GM18526 (cell line): ENCODE results near the gene PCID2.

Source experiments
- POLR2A ChIP-seq: IDR thresholded peaks from 3 replicates; pipeline ENCODE4 v1.6.1; 2011; ENCODE audit not compliant: insufficient read length; ENCODE audit errors: extremely low read depth

PCID2 gene

DNA sequence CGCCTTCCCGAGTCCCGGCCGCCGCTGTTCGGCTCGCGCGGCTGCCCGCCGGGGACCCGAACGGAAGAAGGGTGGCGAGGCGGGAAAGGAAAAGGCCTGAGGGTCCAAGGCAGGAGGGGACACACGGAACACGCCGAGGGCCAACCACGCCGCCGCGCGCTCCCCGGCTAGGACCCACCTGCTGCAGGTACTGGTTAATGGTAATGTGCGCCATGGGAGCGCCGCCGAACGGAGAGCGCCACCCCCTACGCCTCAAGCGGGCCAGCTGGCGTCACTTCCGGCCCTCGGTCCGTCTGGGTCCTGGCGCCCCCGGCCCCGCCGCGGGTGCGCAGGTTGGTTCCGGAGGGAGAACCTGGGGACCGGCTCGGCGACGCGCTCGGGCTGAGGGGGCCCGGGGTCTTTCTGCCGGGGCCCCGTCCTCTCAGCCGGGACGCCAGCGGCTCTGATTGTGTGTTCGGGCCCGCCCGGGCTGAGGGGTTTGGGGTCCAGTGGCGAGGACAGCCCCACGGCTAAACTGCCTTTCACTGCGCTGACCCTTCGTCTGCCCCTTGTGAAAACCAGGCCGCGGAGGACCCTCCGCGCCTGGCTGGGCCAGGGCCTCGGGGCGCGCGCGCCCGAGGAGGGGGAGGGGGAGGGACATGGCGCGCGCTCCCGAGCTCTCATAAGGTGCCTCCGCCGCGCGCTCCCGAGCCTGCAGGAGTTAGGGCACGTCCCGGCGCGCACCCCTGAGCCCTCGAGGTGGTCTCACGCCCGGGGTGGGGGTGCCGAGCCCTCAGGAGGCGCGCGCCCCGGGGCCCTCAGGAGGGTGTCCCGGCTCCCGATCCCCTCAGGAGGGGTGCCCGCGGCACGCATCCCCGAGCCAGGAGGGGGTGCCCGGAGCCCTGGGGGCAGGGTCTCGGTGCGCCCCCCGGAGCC is at the start of gene PCID2:
PCID2 (minus strand) TSS at position 249 of the 915 bp plus-strand sequence; CDS start at position 214, 35 bp downstream.
- TF ChIP-seq POLR2A, result peak; percentile 84

DNA sequence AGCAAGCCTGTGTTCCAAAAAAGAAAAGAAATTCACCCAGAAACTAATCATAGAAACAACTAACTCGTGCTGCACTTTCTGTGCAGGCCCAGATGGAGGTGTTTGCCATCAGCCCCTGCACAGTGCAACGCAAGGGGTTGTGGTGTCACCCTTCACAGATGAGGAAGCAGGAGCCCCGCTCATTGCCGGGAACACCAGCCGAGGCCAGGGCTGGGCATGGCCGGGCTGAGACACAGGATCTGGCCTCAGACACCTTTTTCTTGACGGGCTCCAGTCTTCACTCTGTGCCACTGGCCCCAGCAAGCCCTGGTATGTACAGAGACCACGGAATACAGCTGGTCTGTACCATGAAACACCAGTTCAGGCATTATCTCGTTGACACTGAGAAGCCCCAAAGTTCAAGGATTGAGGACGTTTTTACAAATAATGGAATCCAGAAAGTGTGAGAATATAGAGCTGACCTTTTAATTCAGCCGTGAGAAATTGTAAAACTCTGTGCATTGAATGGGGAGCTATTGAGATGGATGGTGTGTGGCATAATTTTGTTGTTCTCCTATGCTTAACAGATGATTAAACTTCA is 44.1 kb upstream of the PCID2 start:
- TF ChIP-seq POLR2A, result no peak

DNA sequence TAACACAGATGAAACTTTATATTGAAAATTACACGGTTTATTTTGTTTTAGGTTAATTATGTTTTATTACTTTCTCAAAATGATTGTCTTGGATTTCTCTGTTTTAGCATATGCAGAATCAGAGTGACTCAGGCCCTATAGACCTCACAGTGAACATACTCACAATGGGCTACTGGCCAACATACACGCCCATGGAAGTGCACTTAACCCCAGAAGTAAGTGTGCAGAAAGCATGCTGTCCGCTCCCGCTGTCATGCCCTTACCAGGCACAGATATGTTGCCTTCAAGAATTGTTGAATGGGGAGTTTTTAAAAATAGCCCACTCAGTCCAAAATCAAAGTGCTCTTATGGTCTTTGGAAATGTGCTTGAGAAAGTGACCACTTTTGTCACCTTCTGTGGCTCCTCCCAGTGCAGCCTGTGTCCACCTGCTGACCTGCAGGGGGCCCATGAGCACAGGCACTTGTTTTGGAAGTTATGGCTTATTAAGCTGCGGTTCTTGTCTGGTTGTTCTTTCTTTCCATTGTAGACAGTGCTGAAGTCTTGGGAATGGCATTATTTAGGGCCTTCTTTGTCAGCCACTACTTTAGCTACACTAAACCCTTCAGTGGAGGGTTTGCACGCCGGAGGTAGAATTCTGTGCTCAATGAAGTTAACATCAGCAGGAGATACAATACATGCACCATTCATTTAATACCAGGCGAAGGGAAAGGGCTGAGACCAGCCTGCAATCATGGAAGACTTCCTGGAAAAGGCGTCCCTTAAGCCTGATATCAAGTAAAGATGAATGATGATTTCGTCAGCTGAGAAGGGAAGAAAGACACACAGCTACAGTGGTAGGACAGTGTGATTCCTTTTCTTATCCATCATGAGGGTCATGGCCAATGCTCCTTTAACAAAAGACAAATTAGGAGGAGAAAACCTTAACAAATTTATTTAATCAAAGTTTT is 37.7 kb upstream of the PCID2 start:
- no peak for TF ChIP-seq POLR2A

DNA sequence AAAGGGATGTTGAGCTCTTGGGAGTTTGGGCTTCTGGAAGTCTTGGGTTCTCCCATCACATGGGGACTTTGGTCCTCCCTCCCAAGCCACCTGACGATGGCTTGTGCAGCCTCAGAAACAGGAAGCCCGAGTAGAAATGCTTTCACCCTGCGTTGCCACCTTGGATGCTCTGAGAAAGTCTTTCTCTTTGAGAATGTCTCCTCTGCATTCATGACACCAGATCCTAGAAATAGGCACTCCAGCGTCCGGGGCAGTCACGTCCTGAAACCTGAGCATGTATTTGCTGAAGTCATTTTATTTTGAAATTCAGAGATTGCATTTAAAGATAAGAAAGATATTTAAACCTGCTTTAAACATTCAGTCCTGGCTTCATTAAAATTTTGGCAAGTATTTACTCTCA is 35.4 kb upstream of the PCID2 start:
- TF ChIP-seq POLR2A, result no peak

DNA sequence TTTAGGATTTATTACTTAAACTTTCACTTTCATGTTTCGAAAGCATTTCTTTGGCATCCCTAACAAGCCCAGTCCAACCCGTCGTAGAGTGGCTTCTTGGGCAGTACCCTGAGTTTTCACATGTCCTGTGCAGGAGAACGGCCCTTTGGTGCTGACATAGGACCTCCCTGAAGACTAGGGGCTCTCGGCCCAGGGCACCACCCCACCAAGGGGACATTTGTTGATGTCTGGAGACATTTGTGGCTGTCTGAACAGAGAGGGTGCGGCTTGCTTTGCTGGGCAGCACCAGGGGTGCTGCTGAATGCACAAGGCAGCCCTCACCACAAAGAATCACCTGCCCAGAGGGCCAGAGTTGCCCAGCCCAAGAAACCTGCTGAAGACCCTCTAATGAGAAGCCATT is 31.5 kb upstream of the PCID2 start:
- no peak for TF ChIP-seq POLR2A

DNA sequence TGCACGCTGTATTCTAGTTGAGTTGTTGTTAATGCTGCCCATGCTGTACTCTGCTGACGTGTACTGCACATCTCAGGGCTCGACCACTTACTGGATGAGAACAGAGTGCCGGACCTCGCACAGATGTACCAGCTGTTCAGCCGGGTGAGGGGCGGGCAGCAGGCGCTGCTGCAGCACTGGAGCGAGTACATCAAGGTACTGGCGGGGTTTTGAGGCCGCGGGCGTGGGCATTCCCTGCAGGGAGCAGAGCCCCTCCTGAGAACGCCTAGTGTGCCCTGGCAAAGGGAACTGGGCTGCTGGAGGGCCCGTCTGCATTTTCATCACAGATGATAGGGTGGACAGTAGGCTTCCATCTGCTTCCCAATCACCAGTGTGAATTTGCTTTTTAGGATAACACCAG is 30.9 kb upstream of the PCID2 start:
- no peak for TF ChIP-seq POLR2A

DNA sequence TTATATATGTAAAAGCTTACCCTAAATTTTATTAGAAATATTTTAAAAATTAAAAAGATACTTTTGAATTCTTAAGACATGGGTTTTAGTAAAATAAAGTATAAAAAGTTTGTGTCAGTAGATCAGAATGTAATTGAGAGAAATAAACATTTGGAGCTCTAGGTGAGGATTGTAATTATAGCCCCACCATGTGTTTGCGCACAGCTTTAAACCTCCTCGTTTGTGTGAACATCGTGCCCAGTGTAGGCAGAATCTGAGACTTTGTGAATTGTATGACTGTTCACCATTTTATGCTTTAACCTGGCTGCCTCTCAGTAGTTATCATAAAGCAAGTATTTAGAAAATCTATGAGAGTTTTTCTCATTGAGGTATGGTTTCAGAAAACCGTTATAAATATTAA is 30.1 kb upstream of the PCID2 start:
- TF ChIP-seq POLR2A, result no peak

DNA sequence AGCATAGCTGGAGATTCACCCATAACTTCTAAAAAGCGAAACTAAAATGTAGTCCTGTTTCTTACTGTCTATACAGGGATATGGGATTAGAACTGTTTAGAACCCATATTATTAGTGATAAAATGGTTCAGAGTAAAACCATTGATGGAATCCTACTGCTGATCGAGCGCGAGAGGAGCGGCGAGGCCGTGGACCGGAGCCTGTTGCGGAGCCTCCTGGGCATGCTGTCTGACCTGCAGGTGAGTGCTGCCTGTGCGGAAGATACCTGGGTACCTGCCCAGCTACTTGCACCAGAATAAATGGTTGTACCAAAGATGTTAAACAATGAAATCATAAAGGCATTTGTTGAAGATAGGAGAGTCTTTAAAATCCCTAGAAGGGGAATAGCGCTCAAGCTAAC is 24.6 kb upstream of the PCID2 start:
- no peak for TF ChIP-seq POLR2A

DNA sequence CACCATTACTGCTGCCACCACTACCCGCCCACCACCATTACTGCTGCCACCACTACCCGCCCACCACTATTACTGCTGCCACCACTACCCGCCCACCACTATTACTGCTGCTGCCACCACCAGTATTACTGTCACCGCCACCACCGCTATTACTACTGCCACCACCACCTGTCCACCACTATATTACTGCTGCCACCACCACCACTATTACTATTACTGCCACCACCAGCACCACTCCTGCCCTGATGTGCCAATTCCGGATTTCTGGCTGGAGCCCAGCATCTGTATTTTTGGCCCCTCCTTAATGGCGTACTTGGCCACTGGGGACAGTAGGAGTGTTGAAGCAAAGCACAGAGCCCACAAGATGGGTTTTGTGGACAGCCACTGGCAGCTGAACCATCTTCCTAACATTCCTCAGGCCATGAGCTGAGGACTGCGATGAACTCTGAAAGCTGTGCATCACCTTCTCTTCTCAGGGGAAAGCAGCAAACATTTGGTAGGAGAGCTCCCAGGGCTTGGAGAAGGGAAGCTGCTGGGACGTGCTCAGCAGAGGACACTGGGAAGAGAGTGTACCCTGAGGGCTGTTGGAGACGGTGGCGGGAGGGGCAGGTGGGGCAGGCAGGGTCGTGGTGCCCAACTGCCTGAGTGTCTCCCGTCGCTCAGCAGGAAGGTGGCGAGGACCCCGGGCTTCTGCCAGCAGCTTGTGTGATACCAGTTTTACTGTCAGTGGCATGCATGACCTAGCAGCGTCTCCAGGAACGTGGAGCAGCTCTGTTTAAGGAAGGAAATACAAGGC is 23.9 kb upstream of the PCID2 start:
- TF ChIP-seq POLR2A, result no peak

DNA sequence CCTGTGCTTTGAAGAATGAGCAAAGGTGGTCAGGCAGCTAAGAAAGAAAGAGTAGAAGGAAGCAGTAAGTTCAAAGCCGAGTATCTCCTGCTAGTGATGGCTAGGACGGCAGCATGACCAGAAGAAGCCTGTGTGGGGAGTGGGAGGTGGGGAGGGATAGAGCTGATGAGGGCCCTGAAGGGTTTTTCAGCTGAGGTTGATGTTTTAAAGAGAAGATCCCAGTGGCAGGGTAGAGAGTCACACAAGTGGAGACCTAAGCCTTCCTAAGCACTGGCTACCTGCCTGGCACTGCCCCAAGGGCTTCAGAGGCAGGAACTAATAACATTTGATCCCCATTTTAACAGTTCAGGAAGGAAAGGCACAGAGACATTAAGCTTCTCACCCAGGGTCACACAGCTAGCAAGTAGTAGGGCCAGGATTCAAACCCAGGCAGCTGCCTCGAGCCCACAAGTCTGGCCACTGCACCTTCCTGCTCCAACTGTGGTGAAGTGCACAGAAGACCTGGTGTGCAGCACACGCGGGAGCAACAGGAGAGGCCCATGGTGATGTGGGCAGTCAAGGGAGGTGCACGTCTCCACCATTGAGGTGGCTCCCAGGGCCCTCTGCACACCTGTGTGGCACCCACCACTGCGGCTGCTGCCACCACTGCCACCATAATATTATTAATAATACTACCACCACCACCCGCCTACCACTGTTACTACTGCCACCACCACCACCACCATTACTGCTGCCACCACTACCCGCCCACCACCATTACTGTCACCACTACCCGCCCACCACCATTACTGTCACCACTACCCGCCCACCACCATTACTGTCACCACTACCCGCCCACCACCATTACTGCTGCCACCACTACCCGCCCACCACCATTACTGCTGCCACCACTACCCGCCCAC is 23.1 kb upstream of the PCID2 start:
- no peak for TF ChIP-seq POLR2A

DNA sequence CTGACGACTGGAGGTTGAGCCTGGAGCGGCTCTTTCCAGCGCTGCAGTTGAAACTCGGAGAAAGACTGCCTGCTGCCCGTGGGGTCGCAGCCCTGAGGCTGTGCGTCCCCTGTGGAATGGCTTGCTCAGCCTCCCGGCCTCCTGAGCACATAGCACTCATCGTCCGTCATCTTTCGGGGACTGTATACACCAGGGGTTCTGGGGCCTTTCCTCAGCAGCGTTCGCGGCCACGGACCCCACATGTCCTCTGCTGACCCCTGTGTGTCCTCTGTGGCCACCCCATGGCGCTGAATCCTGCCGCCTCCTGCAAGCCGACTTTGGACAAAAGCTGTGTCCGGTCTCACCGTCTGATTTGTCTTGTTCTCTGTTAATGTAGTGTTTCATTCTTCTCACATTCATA is 21.3 kb upstream of the PCID2 start:
- no peak for TF ChIP-seq POLR2A

DNA sequence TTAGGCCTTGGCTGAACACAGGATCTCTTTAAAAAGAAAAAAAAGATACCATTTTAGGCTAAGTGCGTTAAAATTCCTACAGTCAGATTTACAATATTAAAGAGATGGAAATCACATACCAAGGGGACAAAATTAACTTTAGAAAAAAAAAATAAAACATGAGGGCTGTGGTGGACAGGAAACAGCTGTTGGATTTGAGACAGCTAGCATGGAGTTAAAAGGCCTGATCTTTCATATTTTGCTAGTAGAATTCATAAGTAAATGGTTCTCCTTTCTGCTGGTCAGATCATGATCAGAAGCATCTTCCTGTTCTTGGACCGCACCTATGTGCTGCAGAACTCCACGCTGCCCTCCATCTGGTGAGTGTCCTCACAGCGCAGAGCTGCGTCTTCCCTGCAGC is 20.7 kb upstream of the PCID2 start:
- TF ChIP-seq POLR2A, result no peak

DNA sequence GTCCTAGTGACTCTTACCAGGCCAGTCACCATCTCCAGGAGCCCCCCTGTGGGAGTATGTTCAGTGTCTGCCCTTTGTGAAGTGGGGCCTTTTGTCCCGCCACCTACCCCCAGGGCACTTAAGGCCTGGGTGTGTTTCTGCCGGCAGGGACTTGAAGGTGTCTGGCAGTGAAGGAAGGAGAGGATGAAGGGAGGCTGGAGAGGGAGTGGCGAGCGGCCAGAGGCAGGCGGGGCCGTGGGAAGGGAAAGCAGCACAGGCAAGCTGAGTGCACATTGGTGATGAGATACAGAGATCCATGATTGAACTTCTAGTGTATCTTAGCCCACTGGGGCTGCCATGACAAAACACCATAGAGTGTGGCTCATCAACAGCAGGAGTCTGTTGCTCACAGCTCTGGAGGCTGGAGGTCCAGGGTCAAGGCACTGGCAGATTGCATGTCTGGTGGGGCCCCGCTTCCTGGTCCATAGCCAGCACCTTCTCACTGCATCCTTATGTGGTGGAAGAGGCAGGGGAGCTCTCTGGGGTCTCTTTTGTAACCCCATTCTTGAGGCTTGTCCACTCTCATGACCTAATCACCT is 18.5 kb upstream of the PCID2 start:
- no peak for TF ChIP-seq POLR2A

DNA sequence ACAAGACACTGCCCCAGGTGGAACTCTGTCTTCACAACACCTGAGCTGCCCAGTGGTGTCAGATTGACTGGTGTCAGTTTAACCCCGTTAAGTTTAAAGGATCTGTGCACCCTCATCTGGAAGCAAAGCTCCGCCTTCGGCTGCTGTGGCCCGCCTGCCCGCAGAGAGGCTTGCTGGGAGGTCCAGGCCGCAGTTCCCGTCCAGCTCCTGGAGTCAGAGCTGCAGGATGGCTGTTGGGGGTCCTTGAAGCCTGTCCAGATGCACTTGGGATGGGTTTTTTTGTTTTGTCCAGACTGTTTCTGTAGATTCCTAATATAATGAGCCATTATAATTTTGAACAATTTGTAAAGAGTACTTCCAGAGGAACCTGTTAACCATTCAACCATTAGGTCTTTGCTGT is 17.0 kb upstream of the PCID2 start:
- no peak for TF ChIP-seq POLR2A

DNA sequence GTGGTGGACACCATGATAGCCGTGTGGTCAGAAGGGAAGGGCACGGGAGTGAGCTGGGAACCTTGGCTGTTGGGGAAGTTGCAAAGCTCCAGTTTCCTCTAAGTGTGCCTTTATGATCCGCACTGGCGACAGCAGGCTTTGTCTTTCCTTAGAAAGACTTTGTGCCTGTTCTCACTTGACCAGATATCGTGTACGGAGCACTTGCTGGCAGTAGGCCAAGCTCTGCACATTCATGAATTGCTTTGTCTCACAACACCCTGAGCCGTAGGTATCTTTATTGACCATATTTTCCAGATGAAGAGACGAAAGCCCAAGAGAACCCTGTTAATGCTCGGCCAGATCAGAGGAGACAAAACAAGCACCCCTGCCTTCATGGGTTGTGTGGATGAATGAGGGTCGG is 16.0 kb upstream of the PCID2 start:
- no peak for TF ChIP-seq POLR2A
